Endothelial cell of umbilical vein (primary cell): ENCODE measurements around the gene NTMT1. TPM values are rescaled to one million over a fixed set of nuclear protein-coding genes. Genes with fewer than 3 reads are reported as not detected.
A peak's percentile ranks its signal among the peaks of the same experiment; 100 is the strongest.

Experiments used
- BruUV-seq: library from RNA; stranded (reverse); fragments of 400-500 nt; replicated peaks from 2 replicates; lab custom pipeline; 2021; lab: Mats Ljungman, UMichigan
- CTCF ChIA-PET: fragments of 300-600, 350-600 bp; sonication (Branson Sonifier 250); formaldehyde crosslinking; loops from one replicate; lab custom pipeline; 2021; ENCODE audit warnings: antibody characterized with exemption, inconsistent platforms; lab: Charles Lee
- POLR2A ChIA-PET: fragments of 300-600, 350-600 bp; sonication (Branson Sonifier 250); formaldehyde crosslinking; loops from one replicate; lab custom pipeline; 2021; ENCODE audit warnings: antibody characterized with exemption, inconsistent platforms; lab: Charles Lee
- DNase-seq: peaks from one replicate; pipeline ENCODE4 v3.0.0-alpha.2; 2011; ENCODE audit warnings: low read depth, low spot score
- FAIRE-seq: peaks from 2 replicates; lab custom pipeline; 2011; peaks lifted over from hg19 to GRCh38; lab: Jason Lieb, UNC
- H2AFZ ChIP-seq: 2 replicates; pipeline ENCODE4 v1.6.0; 2012; ENCODE audit warnings: low read depth, low read length, control low read depth, inconsistent platforms
- H3K27ac ChIP-seq: 2 replicates; pipeline ENCODE4 v1.5.1; 2011; ENCODE audit warnings: low read depth, mild to moderate bottlenecking, control low read depth, low read length, moderate library complexity; ENCODE audit not compliant: insufficient read depth
- H3K27me3 ChIP-seq, 2 experiments: 2 replicates each; pipeline versions ENCODE4 v1.6.0 to v1.6.1; 2011; ENCODE audit warnings: low read length in 2 of 2, mixed read lengths in 1 of 2; ENCODE audit not compliant: control insufficient read depth in 2 of 2, insufficient read depth in 2 of 2
- H3K36me3 ChIP-seq, 2 experiments: 2 replicates in 1 of 2; 3 replicates in 1 of 2; pipeline ENCODE4 v1.5.1; 2011; ENCODE audit warnings: low read length in 2 of 2, mild to moderate bottlenecking in 1 of 2, moderate library complexity in 1 of 2; ENCODE audit not compliant: control insufficient read depth in 2 of 2, insufficient read depth in 2 of 2; ENCODE audit errors: extremely low read depth in 1 of 2
- H3K4me1 ChIP-seq: 3 replicates; pipeline ENCODE4 v1.5.1; 2011; ENCODE audit warnings: mild to moderate bottlenecking, low read length; ENCODE audit not compliant: control insufficient read depth, insufficient read depth; ENCODE audit errors: extremely low read depth
- H3K4me2 ChIP-seq: 2 replicates; pipeline ENCODE4 v1.6.1; 2011; ENCODE audit warnings: low read length, control low read depth, mixed read lengths; ENCODE audit not compliant: insufficient read depth
- H3K4me3 ChIP-seq, 3 experiments: fragments of 200-600 bp in 1 of 3; sonication (generic), shearing (Covaris generic) in 1 of 3; replicated peaks in 1 of 3; 2 replicates each; pipeline ENCODE4 v1.5.1; 2011 to 2016; ENCODE audit warnings: control low read depth in 3 of 3, low read length in 3 of 3, mild to moderate bottlenecking in 2 of 3, inconsistent platforms in 1 of 3, low read depth in 1 of 3, moderate library complexity in 1 of 3; ENCODE audit not compliant: insufficient read depth in 1 of 3
- H3K79me2 ChIP-seq: 2 replicates; pipeline ENCODE4 v1.6.0; 2012; ENCODE audit warnings: low read length, inconsistent platforms; ENCODE audit not compliant: control insufficient read depth, insufficient read depth
- H3K9ac ChIP-seq: replicated peaks from 2 replicates; pipeline ENCODE3; 2011; ENCODE audit warnings: low read length, control low read depth; ENCODE audit not compliant: insufficient read depth; ENCODE audit errors: extremely low read depth
- H3K9me1 ChIP-seq: replicated peaks from 3 replicates; pipeline ENCODE4 v1.6.0; 2011; ENCODE audit warnings: mild to moderate bottlenecking, low read length; ENCODE audit not compliant: control insufficient read depth, insufficient read depth; ENCODE audit errors: extremely low read depth
- H3K9me3 ChIP-seq: replicated peaks from 2 replicates; pipeline ENCODE4 v1.5.1; 2012; ENCODE audit warnings: low read length, inconsistent platforms; ENCODE audit not compliant: control insufficient read depth, insufficient read depth
- H4K20me1 ChIP-seq: replicated peaks from 2 replicates; pipeline ENCODE3; 2011; ENCODE audit warnings: mild to moderate bottlenecking, low read length; ENCODE audit not compliant: control insufficient read depth, insufficient read depth; ENCODE audit errors: extremely low read depth
- EZH2 ChIP-seq: IDR thresholded peaks from 2 replicates; pipeline ENCODE4 v1.6.1; 2012; ENCODE audit warnings: borderline replicate concordance, low read depth, mild to moderate bottlenecking, moderate library complexity, low read length, inconsistent platforms; ENCODE audit not compliant: severe bottlenecking
- FOS ChIP-seq: IDR thresholded peaks from 2 replicates; pipeline ENCODE4 v1.6.1; 2011; ENCODE audit warnings: mild to moderate bottlenecking, low read length, moderate library complexity, borderline replicate concordance; ENCODE audit not compliant: insufficient read depth
- GATA2 ChIP-seq: IDR thresholded peaks from 2 replicates; pipeline ENCODE4 v1.7.0; 2011; ENCODE audit warnings: low read depth, mild to moderate bottlenecking, moderate library complexity, mixed read lengths, low read length; ENCODE audit not compliant: insufficient read length, insufficient read depth
- JUN ChIP-seq: IDR thresholded peaks from 2 replicates; pipeline ENCODE4 v1.6.1; 2011; ENCODE audit warnings: borderline replicate concordance, low read depth; ENCODE audit not compliant: insufficient read length, insufficient read depth
- MYC ChIP-seq: IDR thresholded peaks from one replicate; pipeline ENCODE4 v1.6.1; 2011; ENCODE audit warnings: mild to moderate bottlenecking, low read depth, low read length
- dilution Hi-C: fragments of 300-500 bp; cut with MboI; formaldehyde crosslinking; loops from one replicate; pipeline ENCODE4 v1.15.0; 2019; ENCODE audit warnings: low sequenced_read_pairs; ENCODE audit not compliant: extremely low pct_ligation_motif_present
- intact Hi-C: fragments of 100-400 bp; cut with micrococcal nuclease; formaldehyde crosslinking; loops from one replicate; pipeline ENCODE4 v1.10.0; 2022
- polyA plus RNA-seq, 4 experiments: library from polyadenylated mRNA; depleted of rRNA in 3 of 4; stranded (reverse) in 3 of 4; unstranded in 1 of 4; fragments of >200 nt; gene quantifications; 2 replicates each; pipeline versions ENCODE4 v1.2.1 to v1.2.3, GENCODE V29; 2011 to 2012; ENCODE audit warnings: missing spikeins in 1 of 4
- total RNA-seq: library from RNA; stranded (reverse); gene quantifications from 2 replicates; pipeline ENCODE4 v1.2.3, GENCODE V29; 2021
- TF ChIP-seq, protein P1 (sequence below): IDR thresholded peaks from 2 replicates; pipeline ENCODE4 v1.6.1; 2011; ENCODE audit not compliant: insufficient read depth, insufficient read length
- TF ChIP-seq, protein P2 (sequence below), 2 donors: IDR thresholded peaks; 1 replicate in 1 of 2; 2 replicates in 1 of 2; pipeline ENCODE4 v1.5.1; 2011; ENCODE audit warnings: low read length in 2 of 2, mild to moderate bottlenecking in 2 of 2, moderate library complexity in 2 of 2, control low read depth in 1 of 2, inconsistent platforms in 1 of 2, low read depth in 1 of 2; ENCODE audit not compliant: insufficient read depth in 1 of 2; ENCODE audit errors: extremely low read depth in 1 of 2

The NTMT1 gene
- total and polyA plus RNA-seq, 2 donors (not counting 3 experiments of a cell fraction or from before 2014, with no cell fraction given): 47.6 to 58.3 TPM

DNA sequence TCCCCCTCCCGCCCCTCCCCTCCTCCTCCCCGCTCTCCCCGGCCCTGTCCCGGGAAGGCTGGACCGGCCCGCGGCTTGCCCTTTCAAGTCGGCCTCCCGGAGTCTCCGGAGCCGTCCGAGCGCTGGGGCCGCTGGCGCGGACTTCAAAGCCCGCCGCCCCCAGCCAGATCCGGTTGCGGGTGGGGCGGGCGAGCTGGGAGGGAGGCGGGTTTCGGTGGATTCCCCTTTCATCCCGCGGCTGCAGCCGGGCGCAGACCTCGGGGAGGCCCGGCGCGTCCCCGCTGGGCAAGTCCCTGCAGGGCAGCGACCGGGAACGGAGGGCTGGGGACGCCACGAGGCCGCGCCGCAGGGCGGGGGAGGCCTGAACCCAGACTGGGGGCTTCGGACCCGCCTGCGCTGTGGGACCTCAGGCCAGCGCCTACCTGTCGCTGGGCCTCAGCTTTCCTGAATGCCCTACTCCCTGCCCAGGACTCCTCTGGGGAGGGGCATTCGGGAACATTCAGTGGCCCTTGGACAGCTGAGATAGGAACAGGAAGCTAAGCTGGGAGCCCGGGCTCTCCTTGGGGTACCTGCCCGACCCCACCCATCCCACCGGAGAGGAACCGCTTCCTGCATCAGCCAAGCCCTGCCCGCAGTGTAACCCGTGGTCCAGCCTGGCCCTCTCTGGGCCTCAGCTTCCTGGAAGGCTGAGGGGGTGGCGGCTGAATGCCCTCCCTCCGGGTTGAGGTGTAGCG, 28.4 kb upstream of the NTMT1 start:
- peak overlapping the region; percentile 18 for H3K27ac ChIP-seq
- H3K36me3 ChIP-seq: no peaks in the 10 kb centered on the region
- H3K4me3 ChIP-seq: peak overlapping the region in 2 of 3 experiments; percentile 33 to 45
- intact Hi-C loops: loop anchor here (5.0 kb wide), 1 partner anchor 45 kb away; no protein-coding TSS in a partner anchor
- dilution Hi-C loops: no loop called here
- H3K27me3 ChIP-seq: no peaks in the 10 kb centered on the region
- H3K4me1 ChIP-seq: peaks cover 10% of the 10 kb centered on the region
- BruUV-seq: no TSS peak
- peak overlapping the region; percentile 71 for H3K9ac ChIP-seq
- TF ChIP-seq GATA2: no peak
- no peak for TF ChIP-seq JUN
- TF ChIP-seq FOS: no peak
- no peak for TF ChIP-seq MYC
- TF ChIP-seq, protein P1, sequence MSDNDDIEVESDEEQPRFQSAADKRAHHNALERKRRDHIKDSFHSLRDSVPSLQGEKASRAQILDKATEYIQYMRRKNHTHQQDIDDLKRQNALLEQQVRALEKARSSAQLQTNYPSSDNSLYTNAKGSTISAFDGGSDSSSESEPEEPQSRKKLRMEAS: no peak
- no peaks in the 10 kb centered on the region for H3K9me3 ChIP-seq
- H3K9me1 ChIP-seq: no peaks in the 10 kb centered on the region
- peak overlapping the region; percentile 98 for H2AFZ ChIP-seq
- no peaks in the 10 kb centered on the region for H4K20me1 ChIP-seq
- H3K79me2 ChIP-seq: no peaks in the 10 kb centered on the region
- CTCF ChIA-PET: interaction anchor here (1.1 to 2.0 kb wide), 5 partner anchors 27 to 459 kb away, joined by 3 to 8 read pairs (median 3); no protein-coding TSS in a partner anchor
- DNase-seq (peak; percentile 34), FAIRE-seq (no peak)
- H3K4me2 ChIP-seq: peak overlapping the region; percentile 62
- POLR2A ChIA-PET: no interaction called here

- Histone ChIP-seq H3K36me3 (no peaks in the 10 kb centered on the region), H3K79me2 (no peaks in the 10 kb centered on the region), H3K4me3 (no peak overlapping the region), H4K20me1 (no peaks in the 10 kb centered on the region), H3K4me2 (peak overlapping the region; percentile 62), H3K27ac (no peak overlapping the region), H3K4me1 (peaks cover 10% of the 10 kb centered on the region), H3K9me3 (no peaks in the 10 kb centered on the region), H3K9ac (peak overlapping the region; percentile 71), H2AFZ (peak overlapping the region; percentile 98), H3K27me3 (no peaks in the 10 kb centered on the region), H3K9me1 (no peaks in the 10 kb centered on the region)
- ChIA-PET POLR2A (no interaction called here), CTCF (interaction anchor here (1.1 to 1.2 kb wide), 2 partner anchors 316 to 424 kb away, joined by 3 read pairs; no protein-coding TSS in a partner anchor)
- no peak for DNase-seq
- dilution Hi-C loops (no loop called here), intact Hi-C loops (loop anchor here (5.0 kb wide), 1 partner anchor 46 kb away; no protein-coding TSS in a partner anchor)
- no TSS peak for BruUV-seq
- no peak for TF ChIP-seq FOS
- TF ChIP-seq EZH2: no peak
- TF ChIP-seq, protein P2, sequence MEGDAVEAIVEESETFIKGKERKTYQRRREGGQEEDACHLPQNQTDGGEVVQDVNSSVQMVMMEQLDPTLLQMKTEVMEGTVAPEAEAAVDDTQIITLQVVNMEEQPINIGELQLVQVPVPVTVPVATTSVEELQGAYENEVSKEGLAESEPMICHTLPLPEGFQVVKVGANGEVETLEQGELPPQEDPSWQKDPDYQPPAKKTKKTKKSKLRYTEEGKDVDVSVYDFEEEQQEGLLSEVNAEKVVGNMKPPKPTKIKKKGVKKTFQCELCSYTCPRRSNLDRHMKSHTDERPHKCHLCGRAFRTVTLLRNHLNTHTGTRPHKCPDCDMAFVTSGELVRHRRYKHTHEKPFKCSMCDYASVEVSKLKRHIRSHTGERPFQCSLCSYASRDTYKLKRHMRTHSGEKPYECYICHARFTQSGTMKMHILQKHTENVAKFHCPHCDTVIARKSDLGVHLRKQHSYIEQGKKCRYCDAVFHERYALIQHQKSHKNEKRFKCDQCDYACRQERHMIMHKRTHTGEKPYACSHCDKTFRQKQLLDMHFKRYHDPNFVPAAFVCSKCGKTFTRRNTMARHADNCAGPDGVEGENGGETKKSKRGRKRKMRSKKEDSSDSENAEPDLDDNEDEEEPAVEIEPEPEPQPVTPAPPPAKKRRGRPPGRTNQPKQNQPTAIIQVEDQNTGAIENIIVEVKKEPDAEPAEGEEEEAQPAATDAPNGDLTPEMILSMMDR (IDR thresholded peaks at IDR 0.05; ENCODE audit: extremely low read depth in 1 of 2, insufficient read depth in 1 of 2, low read depth in 1 of 2, low read length in 2 of 2): no peak
- no peak for FAIRE-seq
These were observed 27.8 kb upstream of the NTMT1 start for GRCh38 chr9:129598089-129598596.
